Measurements from ENCODE around the gene MTFR2.
A peak's percentile ranks its signal among the peaks of the same experiment; 100 is the strongest.

The MTFR2 gene

GRCh38 chr6:136249811-136250685 lies at the start of gene MTFR2:
Gene MTFR2 (minus strand): TSS chr6:136250311. CDS start chr6:136249099, 1,212 bp downstream.
- Mint-ChIP-seq H3K9me3 (no peaks in the 10 kb centered on the region), H3K4me1 (peaks cover 27% of the 10 kb centered on the region)
- peak; percentile 94 for ATAC-seq (ENCODE audit: low read depth)

GRCh38 chr6:136294621-136295020 lies 44.5 kb upstream of the MTFR2 start:
- H3K36me3 Mint-ChIP-seq = no peaks in the 10 kb centered on the region
- H3K4me1 Mint-ChIP-seq = no peaks in the 10 kb centered on the region
- DNase-seq (ENCODE audit: low spot score in 2 of 2) = no peak
- no peak overlapping the region for H3K27ac Mint-ChIP-seq
- ATAC-seq (ENCODE audit: low read depth) = no peak
- H3K27me3 Mint-ChIP-seq = no peaks in the 10 kb centered on the region
- H3K9me3 Mint-ChIP-seq = no peaks in the 10 kb centered on the region
- no peak overlapping the region for H3K4me3 Mint-ChIP-seq

More at GRCh38 chr6:136249811-136250685, at the start of gene MTFR2:
- H3K4me3 Mint-ChIP-seq = peak within 1 kb of the TSS; percentile 98
- H3K27me3 Mint-ChIP-seq = no peaks in the 10 kb centered on the region
- H3K36me3 Mint-ChIP-seq = no peaks in the 10 kb centered on the region
- DNase-seq (ENCODE audit: low spot score in 2 of 2) = peak; percentile 81 to 90
- H3K27ac Mint-ChIP-seq = peak within 1 kb of the TSS; percentile 51

- H3K4me1 Mint-ChIP-seq = peaks cover 10% of the 10 kb centered on the region
These were observed 40.4 kb upstream of the MTFR2 start for GRCh38 chr6:136290410-136291010.

GRCh38 chr6:136289579-136290409 lies 39.7 kb upstream of the MTFR2 start, which contains the start of gene BCLAF1:
Gene BCLAF1 (minus strand): TSS chr6:136289846. CDS start chr6:136279866, 9,980 bp downstream.
- no peaks in the 10 kb centered on the region for H3K9me3 Mint-ChIP-seq
- H3K27me3 Mint-ChIP-seq = no peaks in the 10 kb centered on the region
- DNase-seq (ENCODE audit: low spot score in 2 of 2) = peak; percentile 96 to 99
- peak; percentile 72 for ATAC-seq (ENCODE audit: low read depth)
- H3K27ac Mint-ChIP-seq = peak within 1 kb of the TSS; percentile 100
- peaks cover 17% of the 10 kb centered on the region for H3K4me1 Mint-ChIP-seq
- H3K4me3 Mint-ChIP-seq = peak within 1 kb of the TSS; percentile 95
- peaks cover 1% of the 10 kb centered on the region for H3K36me3 Mint-ChIP-seq

More at GRCh38 chr6:136290410-136291010, 40.4 kb upstream of the MTFR2 start:
- peak overlapping the region; percentile 100 for H3K27ac Mint-ChIP-seq
- DNase-seq (ENCODE audit: low spot score in 2 of 2) (peak; percentile 67 to 79), ATAC-seq (ENCODE audit: low read depth) (peak; percentile 39)
- no peaks in the 10 kb centered on the region for H3K27me3 Mint-ChIP-seq
- H3K36me3 Mint-ChIP-seq = no peaks in the 10 kb centered on the region
- no peaks in the 10 kb centered on the region for H3K9me3 Mint-ChIP-seq
- H3K4me3 Mint-ChIP-seq = peak overlapping the region; percentile 95

- Mint-ChIP-seq H3K27ac (peak overlapping the region; percentile 100), H3K9me3 (no peaks in the 10 kb centered on the region), H3K36me3 (peaks cover 4% of the 10 kb centered on the region), H3K4me3 (peak overlapping the region; percentile 95), H3K4me1 (peaks cover 22% of the 10 kb centered on the region), H3K27me3 (no peaks in the 10 kb centered on the region)
- DNase-seq (ENCODE audit: low spot score in 2 of 2) (peak in 1 of 2 donors; percentile 94), ATAC-seq (ENCODE audit: low read depth) (peak; percentile 43)
These were observed 39.1 kb upstream of the MTFR2 start for GRCh38 chr6:136289327-136289578.

- H3K27ac Mint-ChIP-seq = peak overlapping the region; percentile 100
- peaks cover 4% of the 10 kb centered on the region for H3K36me3 Mint-ChIP-seq
- H3K9me3 Mint-ChIP-seq = no peaks in the 10 kb centered on the region
- peaks cover 25% of the 10 kb centered on the region for H3K4me1 Mint-ChIP-seq
- ATAC-seq (ENCODE audit: low read depth) = peak; percentile 59
- H3K27me3 Mint-ChIP-seq = no peaks in the 10 kb centered on the region
- H3K4me3 Mint-ChIP-seq = peak overlapping the region; percentile 95
- DNase-seq (ENCODE audit: low spot score in 2 of 2) = peak; percentile 91 to 92
These were observed 38.6 kb upstream of the MTFR2 start for GRCh38 chr6:136288566-136289326.

- Mint-ChIP-seq H3K36me3 (peaks cover 15% of the 10 kb centered on the region), H3K4me3 (peak overlapping the region; percentile 63), H3K27me3 (no peaks in the 10 kb centered on the region), H3K9me3 (no peaks in the 10 kb centered on the region), H3K27ac (peak overlapping the region; percentile 100), H3K4me1 (peaks cover 43% of the 10 kb centered on the region)
- DNase-seq (ENCODE audit: low spot score in 2 of 2) (no peak), ATAC-seq (ENCODE audit: low read depth) (no peak)
These were observed 34.8 kb upstream of the MTFR2 start for GRCh38 chr6:136284909-136285308.

GRCh38 chr6:136282906-136283305 lies 32.8 kb upstream of the MTFR2 start:
- peak; percentile 24 for ATAC-seq (ENCODE audit: low read depth)
- peaks cover 21% of the 10 kb centered on the region for H3K36me3 Mint-ChIP-seq
- DNase-seq (ENCODE audit: low spot score in 2 of 2) = no peak
- H3K4me1 Mint-ChIP-seq = peaks cover 42% of the 10 kb centered on the region
- peak overlapping the region; percentile 67 for H3K27ac Mint-ChIP-seq
- peak overlapping the region; percentile 44 for H3K4me3 Mint-ChIP-seq
- H3K27me3 Mint-ChIP-seq = no peaks in the 10 kb centered on the region
- no peaks in the 10 kb centered on the region for H3K9me3 Mint-ChIP-seq

- H3K27ac Mint-ChIP-seq = peak overlapping the region; percentile 74
- ATAC-seq (ENCODE audit: low read depth) (no peak), DNase-seq (ENCODE audit: low spot score in 2 of 2) (no peak)
- no peaks in the 10 kb centered on the region for H3K9me3 Mint-ChIP-seq
- peaks cover 26% of the 10 kb centered on the region for H3K36me3 Mint-ChIP-seq
- no peak overlapping the region for H3K4me3 Mint-ChIP-seq
- no peaks in the 10 kb centered on the region for H3K27me3 Mint-ChIP-seq
- peaks cover 33% of the 10 kb centered on the region for H3K4me1 Mint-ChIP-seq
These were observed 30.0 kb upstream of the MTFR2 start for GRCh38 chr6:136280032-136280609.

GRCh38 chr6:136274062-136274461 lies 24.0 kb upstream of the MTFR2 start:
- ATAC-seq (ENCODE audit: low read depth) = no peak
- H3K4me1 Mint-ChIP-seq = peaks cover 9% of the 10 kb centered on the region
- no peaks in the 10 kb centered on the region for H3K27me3 Mint-ChIP-seq
- H3K27ac Mint-ChIP-seq = no peak overlapping the region
- no peaks in the 10 kb centered on the region for H3K9me3 Mint-ChIP-seq
- peaks cover 40% of the 10 kb centered on the region for H3K36me3 Mint-ChIP-seq
- DNase-seq (ENCODE audit: low spot score in 2 of 2) = no peak
- H3K4me3 Mint-ChIP-seq = no peak overlapping the region

GRCh38 chr6:136265101-136265500 lies 15.0 kb upstream of the MTFR2 start:
- H3K27me3 Mint-ChIP-seq = no peaks in the 10 kb centered on the region
- no peak for ATAC-seq (ENCODE audit: low read depth)
- no peaks in the 10 kb centered on the region for H3K9me3 Mint-ChIP-seq
- DNase-seq (ENCODE audit: low spot score in 2 of 2) = no peak
- peaks cover 39% of the 10 kb centered on the region for H3K36me3 Mint-ChIP-seq
- peak overlapping the region; percentile 66 for H3K27ac Mint-ChIP-seq
- H3K4me3 Mint-ChIP-seq = no peak overlapping the region
- peaks cover 3% of the 10 kb centered on the region for H3K4me1 Mint-ChIP-seq

GRCh38 chr6:136262940-136263339 lies 12.8 kb upstream of the MTFR2 start:
- no peak overlapping the region for H3K4me3 Mint-ChIP-seq
- H3K27ac Mint-ChIP-seq = no peak overlapping the region
- no peaks in the 10 kb centered on the region for H3K9me3 Mint-ChIP-seq
- H3K36me3 Mint-ChIP-seq = peaks cover 33% of the 10 kb centered on the region
- H3K27me3 Mint-ChIP-seq = no peaks in the 10 kb centered on the region
- DNase-seq (ENCODE audit: low spot score in 2 of 2) (no peak), ATAC-seq (ENCODE audit: low read depth) (no peak)
- H3K4me1 Mint-ChIP-seq = peaks cover 3% of the 10 kb centered on the region

- no peaks in the 10 kb centered on the region for H3K27me3 Mint-ChIP-seq
- ATAC-seq (ENCODE audit: low read depth) = no peak
- DNase-seq (ENCODE audit: low spot score in 2 of 2) = no peak
- H3K4me1 Mint-ChIP-seq = peaks cover 19% of the 10 kb centered on the region
- H3K27ac Mint-ChIP-seq = no peak overlapping the region
- H3K9me3 Mint-ChIP-seq = no peaks in the 10 kb centered on the region
- peaks cover 1% of the 10 kb centered on the region for H3K36me3 Mint-ChIP-seq
- no peak overlapping the region for H3K4me3 Mint-ChIP-seq
These were observed 4.8 kb upstream of the MTFR2 start for GRCh38 chr6:136254851-136255466.
